GM23338 (cell line): ENCODE measurements around the gene KCTD8. TPM values are rescaled to one million over a fixed set of nuclear protein-coding genes. Genes with fewer than 3 reads are reported as not detected.

Experiments used
- ATAC-seq: fragments of 200-7000 bp; cut with Tn5 transposase; 3 replicates; pipeline ENCODE4 v1.9.1; 2020
- DNase-seq: peaks from one replicate; pipeline ENCODE4 v3.0.0-alpha.2; 2015; ENCODE audit warnings: low spot score
- H2AFZ ChIP-seq: fragments of 200-600 bp; sonication (generic); 2 replicates; pipeline ENCODE4 v1.8.0; 2016; ENCODE audit warnings: antibody characterized with exemption, mild to moderate bottlenecking, moderate library complexity
- H3F3A ChIP-seq: fragments of 200-600 bp; sonication (generic); replicated peaks from 2 replicates; pipeline ENCODE4 v1.8.0; 2017; ENCODE audit warnings: antibody characterized with exemption, mixed run types, low read depth
- H3K27ac ChIP-seq: fragments of 200-600 bp; sonication (generic); 2 replicates; pipeline ENCODE4 v1.6.1; 2016; ENCODE audit warnings: low read depth
- H3K27me3 ChIP-seq: fragments of 200-600 bp; sonication (generic); 2 replicates; pipeline ENCODE4 v1.8.0; 2016; ENCODE audit warnings: mild to moderate bottlenecking, mixed run types, moderate library complexity; ENCODE audit not compliant: insufficient read depth
- H3K36me3 ChIP-seq: fragments of 200-600 bp; sonication (generic); 2 replicates; pipeline ENCODE4 v1.8.0; 2016; ENCODE audit warnings: mild to moderate bottlenecking; ENCODE audit not compliant: insufficient read depth
- H3K4me1 ChIP-seq: fragments of 200-600 bp; sonication (generic); 2 replicates; pipeline ENCODE4 v1.8.0; 2016; ENCODE audit warnings: mild to moderate bottlenecking, moderate library complexity; ENCODE audit not compliant: insufficient read depth
- H3K4me2 ChIP-seq: fragments of 200-600 bp; sonication (generic); 2 replicates; pipeline ENCODE4 v1.7.1; 2017; ENCODE audit warnings: mixed run types
- H3K4me3 ChIP-seq: fragments of 200-600 bp; sonication (generic); 2 replicates; pipeline ENCODE4 v1.6.1; 2016; ENCODE audit warnings: mixed run types
- H3K79me2 ChIP-seq: fragments of 200-600 bp; sonication (generic); replicated peaks from 2 replicates; pipeline ENCODE4 v1.8.0; 2017; ENCODE audit warnings: mild to moderate bottlenecking; ENCODE audit not compliant: insufficient read depth
- H3K9me2 ChIP-seq: fragments of 200-600 bp; sonication (generic); 2 replicates; pipeline ENCODE4 v1.8.0; 2017; ENCODE audit not compliant: insufficient read depth
- H4K20me1 ChIP-seq: fragments of 200-600 bp; sonication (generic); replicated peaks from 2 replicates; pipeline ENCODE4 v1.8.0; 2017; ENCODE audit warnings: mild to moderate bottlenecking; ENCODE audit not compliant: insufficient read depth
- H3K27ac Mint-ChIP-seq: 2 replicates; pipeline ENCODE4 v1.8.0; 2020; ENCODE audit warnings: inconsistent platforms, mild to moderate bottlenecking, moderate library complexity, mixed read lengths
- H3K27me3 Mint-ChIP-seq: 3 replicates; pipeline ENCODE4 v1.8.0; 2022; ENCODE audit warnings: low read depth, mild to moderate bottlenecking, moderate library complexity, mixed read lengths, inconsistent platforms; ENCODE audit not compliant: insufficient read depth, poor library complexity
- H3K36me3 Mint-ChIP-seq: 3 replicates; pipeline ENCODE4 v1.8.0; 2021; ENCODE audit warnings: low read depth, mild to moderate bottlenecking, inconsistent platforms, moderate library complexity, mixed read lengths
- H3K4me1 Mint-ChIP-seq: 3 replicates; pipeline ENCODE4 v1.8.0; 2020; ENCODE audit warnings: mild to moderate bottlenecking, inconsistent platforms, mixed read lengths
- H3K4me3 Mint-ChIP-seq: 3 replicates; pipeline ENCODE4 v1.8.0; 2021; ENCODE audit warnings: moderate library complexity, mild to moderate bottlenecking, inconsistent platforms, mixed read lengths
- H3K9me3 Mint-ChIP-seq: 3 replicates; pipeline ENCODE4 v1.8.0; 2020; ENCODE audit warnings: moderate library complexity, mild to moderate bottlenecking, inconsistent platforms, mixed read lengths
- CTCF ChIP-seq, 2 experiments: fragments of 200-600 bp in 1 of 2; sonication (generic) in 1 of 2; conservative IDR thresholded peaks; 2 replicates each; pipeline versions ENCODE4 v1.5.1 to v1.6.1; 2016 to 2017; ENCODE audit warnings: antibody characterized with exemption in 2 of 2, low read depth in 2 of 2, mild to moderate bottlenecking in 2 of 2, moderate library complexity in 1 of 2
- EZH2 ChIP-seq: fragments of 200-600 bp; sonication (generic); IDR thresholded peaks from one replicate; pipeline ENCODE4 v1.8.0; 2017; ENCODE audit warnings: antibody characterized with exemption, mild to moderate bottlenecking, low read depth; ENCODE audit not compliant: unreplicated experiment
- EZH2phosphoT487 ChIP-seq: fragments of 200-600 bp; sonication (generic); IDR thresholded peaks from one replicate; pipeline ENCODE4 v1.8.1; 2018; ENCODE audit warnings: antibody characterized with exemption; ENCODE audit not compliant: unreplicated experiment
- JUNB ChIP-seq: IDR thresholded peaks from one replicate; pipeline ENCODE4 v1.6.1; 2016; ENCODE audit warnings: antibody characterized with exemption; ENCODE audit not compliant: unreplicated experiment
- NANOG ChIP-seq: IDR thresholded peaks from 2 replicates; pipeline ENCODE4 v1.6.1; 2016; ENCODE audit warnings: antibody characterized with exemption, borderline replicate concordance
- ZNF114 ChIP-seq: fragments of 250-450 bp; sonication (Bioruptor Pico); IDR thresholded peaks from 2 replicates; pipeline ENCODE4 v1.5.0; 2020; ENCODE audit warnings: mild to moderate bottlenecking, moderate library complexity
- ZNF331 ChIP-seq: fragments of 250-450 bp; sonication (Bioruptor Pico); IDR thresholded peaks from 2 replicates; pipeline ENCODE4 v1.5.0; 2020; ENCODE audit warnings: low read depth, mild to moderate bottlenecking, moderate library complexity
- ZNF462 ChIP-seq: fragments of 250-450 bp; sonication (Bioruptor Pico); IDR thresholded peaks from 2 replicates; pipeline ENCODE4 v1.5.0; 2020; ENCODE audit warnings: mild to moderate bottlenecking, moderate library complexity
- polyA plus RNA-seq: library from polyadenylated mRNA; unstranded; fragments of >200 nt; fragmentation: Nextera tagmentation; extraction: Ambion mirVana; gene quantifications from 2 replicates; pipeline ENCODE4 v1.2.1, GENCODE V29; 2016
- total RNA-seq: library from RNA; depleted of rRNA; stranded (reverse); fragments of >200 nt; shearing (Covaris generic); gene quantifications from 2 replicates; pipeline ENCODE4 v1.2.3, GENCODE V29; 2014

Gene KCTD8
- total and polyA plus RNA-seq, 2 experiments from 2014 or later = 2.8 to 5.0 TPM

- TF ChIP-seq ZNF462 (CRISPR knock-in tag) = no peak
- TF ChIP-seq ZNF331 (CRISPR knock-in tag) = no peak
- TF ChIP-seq EZH2phosphoT487 = no peak
- TF ChIP-seq CTCF (conservative IDR thresholded peaks at IDR 0.05; ENCODE audit: low read depth in 2 of 2) = no peak
- TF ChIP-seq EZH2 = no peak
These were observed 121.9 kb downstream of the KCTD8 start (continued) for GRCh38 chr4:44326741-44327140.

GRCh38 chr4:44320833-44321232 lies 127.8 kb downstream of the KCTD8 start:
- H4K20me1 ChIP-seq = no peaks in the 10 kb centered on the region
- H3K79me2 ChIP-seq = no peaks in the 10 kb centered on the region
- Mint-ChIP-seq H3K4me3 (no peak overlapping the region), H3K36me3 (no peaks in the 10 kb centered on the region), H3K4me1 (peaks cover 10% of the 10 kb centered on the region; the same call in 2 of the 3 replicates), H3K27ac (no peak overlapping the region), H3K27me3 (no peaks in the 10 kb centered on the region), H3K9me3 (no peaks in the 10 kb centered on the region)
- H3K4me3 ChIP-seq = no peak overlapping the region
- ATAC-seq (no peak), DNase-seq (no peak)
- no peaks in the 10 kb centered on the region for H3K36me3 ChIP-seq
- no peak overlapping the region for H3K27ac ChIP-seq
- no peaks in the 10 kb centered on the region for H3F3A ChIP-seq
- no peak overlapping the region for H2AFZ ChIP-seq
- H3K4me1 ChIP-seq = 0 out of 2 replicates have a peak, but pooled peaks cover 3% of the 10 kb centered on the region
- no peak overlapping the region for H3K4me2 ChIP-seq
- no peaks in the 10 kb centered on the region for H3K27me3 ChIP-seq
- no peaks in the 10 kb centered on the region for H3K9me2 ChIP-seq
- no peak for TF ChIP-seq NANOG
- TF ChIP-seq ZNF114 (CRISPR knock-in tag) = no peak
- no peak for TF ChIP-seq EZH2
- TF ChIP-seq JUNB = no peak
- TF ChIP-seq CTCF (conservative IDR thresholded peaks at IDR 0.05; ENCODE audit: low read depth in 2 of 2) = no peak
